Measurements from ENCODE around the gene RTBDN. TPM values are rescaled to one million over a fixed set of nuclear protein-coding genes. Genes with fewer than 3 reads are reported as not detected.
A peak's percentile ranks its signal among the peaks of the same experiment; 100 is the strongest.

The RTBDN gene
- total and polyA plus RNA-seq, 9 donors = not detected

DNA sequence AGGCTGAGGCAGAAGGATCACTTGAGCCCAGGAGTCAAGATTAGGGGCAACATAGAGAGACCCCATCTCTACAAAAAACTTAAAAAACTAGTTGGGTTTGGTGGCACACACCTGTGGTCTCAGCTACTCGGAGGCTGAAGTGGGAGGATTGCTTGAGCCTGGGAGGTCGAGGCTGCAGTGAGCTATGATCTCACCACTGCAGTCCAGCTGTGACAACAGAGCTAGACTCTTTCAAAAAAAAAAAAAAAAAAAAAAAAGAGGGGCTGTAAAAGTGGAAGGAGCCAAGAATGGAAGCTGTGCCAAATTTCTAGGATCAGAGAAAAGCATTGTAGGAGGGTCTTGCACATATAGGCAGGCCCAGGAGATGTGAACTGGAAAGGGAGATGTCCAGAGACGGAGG lies 37.3 kb upstream of the RTBDN start:
- 61 to 67% (median 64%) methylated on average over 3 of the region's 3 CpGs for WGBS, 3 donors
- Histone ChIP-seq H3K9me3 (no peaks in the 10 kb centered on the region), H3K36me3 (no peaks in the 10 kb centered on the region), H3K4me3 (no peak overlapping the region), H3K27me3 (no peaks in the 10 kb centered on the region), H3K27ac (no peak overlapping the region), H3K4me1 (ENCODE audit: insufficient read depth) (peaks cover 4% of the 10 kb centered on the region)
- DNase-seq = no peak
- intact Hi-C loops (cut with DNase I) = no loop called here
- no peak for TF ChIP-seq EP300 (IDR thresholded peaks at IDR 0.05)
- TF ChIP-seq POLR2A (IDR thresholded peaks at IDR 0.05) = no peak
- TF ChIP-seq, protein P1, sequence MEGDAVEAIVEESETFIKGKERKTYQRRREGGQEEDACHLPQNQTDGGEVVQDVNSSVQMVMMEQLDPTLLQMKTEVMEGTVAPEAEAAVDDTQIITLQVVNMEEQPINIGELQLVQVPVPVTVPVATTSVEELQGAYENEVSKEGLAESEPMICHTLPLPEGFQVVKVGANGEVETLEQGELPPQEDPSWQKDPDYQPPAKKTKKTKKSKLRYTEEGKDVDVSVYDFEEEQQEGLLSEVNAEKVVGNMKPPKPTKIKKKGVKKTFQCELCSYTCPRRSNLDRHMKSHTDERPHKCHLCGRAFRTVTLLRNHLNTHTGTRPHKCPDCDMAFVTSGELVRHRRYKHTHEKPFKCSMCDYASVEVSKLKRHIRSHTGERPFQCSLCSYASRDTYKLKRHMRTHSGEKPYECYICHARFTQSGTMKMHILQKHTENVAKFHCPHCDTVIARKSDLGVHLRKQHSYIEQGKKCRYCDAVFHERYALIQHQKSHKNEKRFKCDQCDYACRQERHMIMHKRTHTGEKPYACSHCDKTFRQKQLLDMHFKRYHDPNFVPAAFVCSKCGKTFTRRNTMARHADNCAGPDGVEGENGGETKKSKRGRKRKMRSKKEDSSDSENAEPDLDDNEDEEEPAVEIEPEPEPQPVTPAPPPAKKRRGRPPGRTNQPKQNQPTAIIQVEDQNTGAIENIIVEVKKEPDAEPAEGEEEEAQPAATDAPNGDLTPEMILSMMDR (IDR thresholded peaks at IDR 0.05) = no peak

DNA sequence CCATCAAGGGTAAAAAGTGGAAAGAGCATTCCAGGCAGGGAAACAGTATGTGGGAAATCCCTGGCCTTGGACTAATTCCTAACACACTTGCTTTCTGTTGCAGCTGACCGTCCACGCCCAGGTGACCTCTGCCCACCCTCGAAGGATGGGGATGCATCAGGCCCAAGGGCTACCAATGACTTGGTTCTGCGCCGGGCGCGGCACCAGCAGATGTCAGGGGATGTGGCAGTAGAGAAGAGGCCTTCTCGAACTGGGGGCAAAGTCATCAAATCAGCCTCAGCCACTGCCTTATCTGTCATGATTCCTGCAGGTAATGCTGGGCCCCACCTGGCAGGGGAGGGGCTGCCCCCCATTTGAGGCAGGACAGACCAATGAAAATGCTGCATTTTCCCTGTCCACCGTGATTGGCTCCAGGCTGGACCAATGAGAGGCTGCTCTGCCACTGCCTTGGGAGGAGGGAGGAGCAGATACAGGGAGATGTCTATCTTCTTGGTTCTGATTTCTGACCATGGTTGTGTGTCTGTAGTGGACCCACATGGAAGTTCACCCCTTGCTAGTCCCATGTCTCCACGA lies 34.2 kb upstream of the RTBDN start:
- no peaks in the 10 kb centered on the region for H3K36me3 ChIP-seq
- no peaks in the 10 kb centered on the region for H3K27me3 ChIP-seq
- WGBS, 3 donors = 85 to 94% (median 91%) methylated on average over 10 of the region's 10 CpGs
- peaks cover 3% of the 10 kb centered on the region for H3K4me1 ChIP-seq (ENCODE audit: insufficient read depth)
- TF ChIP-seq POLR2A (IDR thresholded peaks at IDR 0.05) (no peak), EP300 (IDR thresholded peaks at IDR 0.05) (no peak)
- TF ChIP-seq, protein P1 (IDR thresholded peaks at IDR 0.05) = no peak
- no peak for DNase-seq
- H3K4me3 ChIP-seq = no peak overlapping the region
- intact Hi-C loops (cut with DNase I) = no loop called here
- no peaks in the 10 kb centered on the region for H3K9me3 ChIP-seq
- H3K27ac ChIP-seq = no peak overlapping the region

DNA sequence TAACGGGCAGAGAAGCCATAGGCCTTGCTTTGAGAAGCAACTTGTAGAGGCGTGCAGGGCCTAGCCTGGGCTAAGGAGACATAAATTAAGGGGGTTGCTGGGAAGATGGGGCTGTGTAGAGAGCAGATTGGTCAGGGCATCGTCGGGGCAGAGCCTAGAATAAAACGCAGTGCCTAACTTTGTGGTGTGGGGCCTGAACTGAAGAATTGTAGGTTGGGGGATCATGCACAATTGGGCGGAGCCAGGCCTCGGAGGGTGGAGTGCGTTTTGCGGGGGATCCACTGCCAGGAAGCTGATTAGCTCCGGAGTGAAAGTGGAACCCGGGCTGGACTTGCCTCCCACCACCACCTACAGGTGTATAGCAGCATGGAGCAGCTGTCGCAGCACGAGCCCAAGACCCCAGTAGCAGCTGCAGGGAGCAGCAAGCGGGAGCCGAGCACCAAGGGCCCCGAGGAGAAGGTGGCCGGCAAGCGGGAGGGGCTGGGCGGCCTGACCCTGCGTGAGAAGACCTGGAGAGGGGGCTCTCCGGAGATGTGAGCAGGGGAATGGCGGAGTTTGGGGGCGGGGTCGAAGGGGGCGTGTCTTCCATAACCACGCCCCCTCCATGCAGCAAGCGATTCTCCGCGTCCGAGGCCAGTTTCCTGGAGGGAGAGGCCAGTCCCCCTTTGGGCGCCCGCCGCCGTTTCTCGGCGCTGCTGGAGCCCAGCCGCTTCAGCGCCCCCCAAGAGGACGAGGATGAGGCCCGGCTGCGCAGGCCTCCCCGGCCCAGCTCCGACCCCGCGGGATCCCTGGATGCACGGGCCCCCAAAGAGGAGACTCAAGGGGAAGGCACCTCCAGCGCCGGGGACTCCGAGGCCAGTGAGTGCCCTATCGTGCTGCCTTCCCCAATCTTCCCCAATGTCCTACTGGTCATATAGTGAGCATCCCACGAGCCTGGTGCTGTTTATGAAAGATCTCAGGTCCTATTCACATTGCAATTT lies 33.0 kb upstream of the RTBDN start:
- H3K4me1 ChIP-seq (ENCODE audit: insufficient read depth) = no peaks in the 10 kb centered on the region
- H3K27ac ChIP-seq = no peak overlapping the region
- DNase-seq = peak; percentile 69 to 88 (median 81)
- no peaks in the 10 kb centered on the region for H3K27me3 ChIP-seq
- H3K9me3 ChIP-seq = no peaks in the 10 kb centered on the region
- TF ChIP-seq, protein P1 (IDR thresholded peaks at IDR 0.05) = no peak
- TF ChIP-seq POLR2A (IDR thresholded peaks at IDR 0.05) = no peak
- no peak for TF ChIP-seq EP300 (IDR thresholded peaks at IDR 0.05)
- no peaks in the 10 kb centered on the region for H3K36me3 ChIP-seq
- WGBS, 3 donors = 5 to 8% (median 7%) methylated on average over 42 to 51 of the region's 51 CpGs
- intact Hi-C loops (cut with DNase I) = no loop called here
- peak overlapping the region; percentile 27 for H3K4me3 ChIP-seq

DNA sequence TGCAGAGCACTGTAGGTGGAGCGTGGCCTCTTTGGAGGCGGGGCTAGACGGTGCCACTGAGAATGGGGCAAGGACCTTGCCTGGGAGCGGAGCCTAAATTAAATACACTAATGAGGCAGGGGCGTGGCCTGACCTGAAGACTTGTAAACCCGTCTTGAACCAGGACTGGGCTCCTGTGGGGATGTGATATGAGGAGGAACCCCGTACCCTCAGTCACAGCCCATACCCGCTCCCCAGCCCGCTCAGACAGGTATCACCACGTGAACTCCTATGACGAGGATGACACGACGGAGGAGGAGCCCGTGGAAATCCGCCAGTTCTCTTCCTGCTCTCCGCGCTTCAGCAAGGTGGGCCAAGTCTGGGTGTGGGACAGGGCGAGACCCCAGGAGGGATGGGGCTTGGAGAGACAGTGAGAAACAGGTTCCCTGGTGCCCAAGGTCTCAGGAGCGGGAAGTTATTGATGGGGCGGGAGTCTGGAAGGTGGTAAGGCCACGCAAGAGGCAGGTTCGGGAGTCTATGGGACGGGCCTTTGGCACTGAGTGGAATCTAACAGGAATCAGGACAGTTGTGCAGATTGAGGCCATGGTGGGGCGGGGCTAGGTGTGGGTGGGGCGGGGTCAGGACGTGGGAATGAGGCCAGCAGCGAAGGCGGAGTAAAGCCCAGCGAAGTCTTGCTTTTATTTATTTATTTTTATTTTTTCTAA lies 32.2 kb upstream of the RTBDN start:
- Histone ChIP-seq H3K4me3 (no peak overlapping the region), H3K9me3 (no peaks in the 10 kb centered on the region), H3K27me3 (no peaks in the 10 kb centered on the region), H3K27ac (no peak overlapping the region), H3K36me3 (no peaks in the 10 kb centered on the region), H3K4me1 (ENCODE audit: insufficient read depth) (no peaks in the 10 kb centered on the region)
- TF ChIP-seq, protein P1 (IDR thresholded peaks at IDR 0.05) = no peak
- TF ChIP-seq EP300 (IDR thresholded peaks at IDR 0.05) = no peak
- no peak for TF ChIP-seq POLR2A (IDR thresholded peaks at IDR 0.05)
- WGBS, 3 donors = 83 to 86% (median 86%) methylated on average over 29 of the region's 29 CpGs
- DNase-seq = no peak
- intact Hi-C loops (cut with DNase I) = no loop called here
